Forelimb muscle (tissue), 1 donor: Measurements from ENCODE around the gene RASIP1. TPM values are rescaled to one million over a fixed set of nuclear protein-coding genes. Genes with fewer than 3 reads are reported as not detected.
A peak's percentile ranks its signal among the peaks of the same experiment; 100 is the strongest.

Experiments
- DNase-seq: peaks from one replicate; pipeline ENCODE4 v3.0.0-alpha.2; 2013; ENCODE audit warnings: low read depth
- polyA plus RNA-seq: library from polyadenylated mRNA; unstranded; fragments of 120-200 nt; gene quantifications from one replicate; pipeline ENCODE4 v1.2.1, GENCODE V29; 2013; ENCODE audit not compliant: insufficient read length

The RASIP1 gene
- polyA plus RNA-seq, 1 donor, result 25.9 TPM

DNA sequence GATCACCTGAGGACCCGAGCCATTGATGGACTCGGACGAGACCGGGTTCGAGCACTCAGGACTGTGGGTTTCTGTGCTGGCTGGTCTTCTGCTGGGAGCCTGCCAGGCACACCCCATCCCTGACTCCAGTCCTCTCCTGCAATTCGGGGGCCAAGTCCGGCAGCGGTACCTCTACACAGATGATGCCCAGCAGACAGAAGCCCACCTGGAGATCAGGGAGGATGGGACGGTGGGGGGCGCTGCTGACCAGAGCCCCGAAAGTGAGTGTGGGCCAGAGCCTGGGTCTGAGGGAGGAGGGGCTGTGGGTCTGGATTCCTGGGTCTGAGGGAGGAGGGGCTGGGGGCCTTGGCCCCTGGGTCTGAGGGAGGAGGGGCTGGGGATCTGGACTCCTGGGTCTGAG, 15.8 kb upstream of the RASIP1 start:
- no peak for DNase-seq

DNA sequence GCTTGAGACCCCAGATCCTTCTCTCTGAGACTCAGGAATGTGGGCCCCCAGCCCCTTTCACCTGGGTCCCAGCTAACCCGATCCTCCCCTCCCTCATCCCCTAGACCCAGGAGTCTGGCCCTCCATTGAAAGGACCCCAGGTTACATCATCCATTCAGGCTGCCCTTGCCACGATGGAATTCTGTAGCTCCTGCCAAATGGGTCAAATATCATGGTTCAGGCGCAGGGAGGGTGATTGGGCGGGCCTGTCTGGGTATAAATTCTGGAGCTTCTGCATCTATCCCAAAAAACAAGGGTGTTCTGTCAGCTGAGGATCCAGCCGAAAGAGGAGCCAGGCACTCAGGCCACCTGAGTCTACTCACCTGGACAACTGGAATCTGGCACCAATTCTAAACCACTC, 15.4 kb upstream of the RASIP1 start:
- DNase-seq, result no peak

DNA sequence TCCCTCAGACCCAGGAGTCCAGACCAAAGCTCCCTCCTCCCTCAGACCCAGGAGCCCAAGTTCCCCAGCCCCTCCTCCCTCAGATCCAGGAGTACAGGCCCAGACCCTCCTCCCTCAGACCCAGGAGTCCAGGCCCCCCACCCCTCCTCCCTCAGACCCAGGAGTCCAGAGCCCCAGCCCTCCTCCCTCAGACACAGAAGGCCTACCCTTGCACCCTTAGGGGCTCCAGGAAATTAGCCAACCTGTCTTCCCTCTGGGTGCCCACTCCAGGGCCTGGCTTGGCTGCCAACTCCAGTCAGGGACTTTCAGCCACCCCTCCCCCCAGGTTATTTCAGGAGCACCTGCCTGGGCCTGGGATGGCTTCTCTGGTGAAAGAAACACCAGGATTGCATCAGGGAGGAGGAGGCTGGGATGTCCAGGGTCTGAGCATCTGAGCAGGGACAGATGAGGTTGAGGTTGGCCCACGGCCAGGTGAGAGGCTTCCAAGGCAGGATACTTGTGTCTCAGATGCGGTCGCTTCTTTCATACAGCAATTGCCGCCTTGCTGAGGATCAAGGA, 14.8 kb upstream of the RASIP1 start, which contains the start of gene FGF21:
Gene FGF21, plus strand, starts transcription at position 441 of the 558 bp plus-strand sequence. CDS start 713 bp downstream, outside the sequence.
- no peak for DNase-seq

DNA sequence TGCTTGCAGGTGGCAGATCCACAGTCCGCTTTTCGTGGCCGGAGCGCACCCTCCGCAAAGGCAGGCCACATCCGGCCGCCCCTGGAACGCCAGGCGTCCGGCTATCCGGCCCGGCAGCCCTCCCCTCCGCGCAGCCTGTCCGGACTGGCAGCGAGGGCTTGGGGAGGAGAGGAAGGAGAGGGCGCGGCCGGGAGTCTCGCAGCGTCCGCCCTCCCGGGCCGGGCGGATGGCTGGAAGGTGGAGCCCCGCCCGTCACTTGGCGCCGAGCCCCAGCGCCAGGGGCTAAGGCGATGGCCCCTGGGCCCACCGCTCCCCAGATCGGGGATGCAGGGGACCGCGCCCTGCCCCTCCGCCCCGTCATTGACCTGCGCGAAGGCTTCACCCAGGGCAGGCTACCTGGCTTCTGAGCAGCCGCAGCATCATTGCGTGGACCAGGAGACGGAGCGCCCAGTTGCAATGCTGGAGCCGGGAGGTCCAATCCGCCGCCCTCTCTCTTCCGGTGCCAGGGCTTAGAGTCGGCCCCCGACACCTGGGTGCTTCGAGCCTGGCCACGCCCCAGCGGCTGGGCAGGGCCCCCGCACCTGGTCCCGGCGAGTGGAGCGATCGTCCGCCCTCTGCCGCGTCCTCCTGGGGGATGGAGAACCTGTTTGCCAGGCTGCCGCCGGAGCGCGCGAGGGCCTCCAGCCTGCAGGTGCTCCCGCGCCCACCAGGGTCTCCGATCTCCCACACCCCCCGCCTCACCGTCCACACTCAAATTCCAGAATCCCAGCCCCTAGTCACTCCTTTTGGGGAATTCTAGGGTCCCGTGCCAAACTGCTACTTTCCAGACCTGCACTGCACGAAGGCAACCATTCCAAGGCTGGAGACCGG, 12.3 kb upstream of the RASIP1 start, which contains the start of gene FUT1:
Gene FUT1, minus strand, starts transcription at position 146 of the 870 bp plus-strand sequence. CDS start 1,360 bp downstream, outside the sequence.
- DNase-seq, result no peak

DNA sequence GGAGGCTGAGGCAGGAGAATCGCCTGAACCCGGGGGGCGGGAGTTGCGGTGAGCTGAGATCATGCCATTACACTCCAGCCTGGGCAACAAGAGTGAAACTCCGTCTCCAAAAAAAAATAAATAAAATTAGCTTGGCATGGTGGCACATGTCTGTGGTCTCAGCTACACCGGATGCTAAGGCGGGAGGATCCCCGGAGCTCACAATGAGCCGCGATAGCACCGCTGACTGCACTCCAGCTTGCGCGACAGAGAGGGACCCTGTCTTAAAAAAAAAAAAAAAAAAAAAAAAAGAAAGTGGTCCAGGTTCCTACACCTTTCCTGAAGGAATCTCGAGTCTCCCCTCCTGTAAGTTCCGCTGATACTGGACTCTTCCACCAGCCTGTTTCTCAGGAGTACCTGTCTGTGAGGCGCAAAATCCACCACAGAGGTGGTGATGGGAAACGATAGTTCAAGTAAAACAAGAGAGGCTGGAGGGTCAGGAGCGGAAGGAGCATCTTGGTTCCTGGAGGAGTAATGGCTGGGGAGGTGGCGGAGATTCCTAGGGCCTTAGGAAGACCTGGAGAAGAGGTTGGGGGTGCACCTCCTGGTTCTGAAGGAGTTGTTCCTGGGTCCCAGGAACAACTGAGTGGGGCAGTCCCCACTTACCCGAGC, 11.6 kb upstream of the RASIP1 start:
- no peak for DNase-seq

DNA sequence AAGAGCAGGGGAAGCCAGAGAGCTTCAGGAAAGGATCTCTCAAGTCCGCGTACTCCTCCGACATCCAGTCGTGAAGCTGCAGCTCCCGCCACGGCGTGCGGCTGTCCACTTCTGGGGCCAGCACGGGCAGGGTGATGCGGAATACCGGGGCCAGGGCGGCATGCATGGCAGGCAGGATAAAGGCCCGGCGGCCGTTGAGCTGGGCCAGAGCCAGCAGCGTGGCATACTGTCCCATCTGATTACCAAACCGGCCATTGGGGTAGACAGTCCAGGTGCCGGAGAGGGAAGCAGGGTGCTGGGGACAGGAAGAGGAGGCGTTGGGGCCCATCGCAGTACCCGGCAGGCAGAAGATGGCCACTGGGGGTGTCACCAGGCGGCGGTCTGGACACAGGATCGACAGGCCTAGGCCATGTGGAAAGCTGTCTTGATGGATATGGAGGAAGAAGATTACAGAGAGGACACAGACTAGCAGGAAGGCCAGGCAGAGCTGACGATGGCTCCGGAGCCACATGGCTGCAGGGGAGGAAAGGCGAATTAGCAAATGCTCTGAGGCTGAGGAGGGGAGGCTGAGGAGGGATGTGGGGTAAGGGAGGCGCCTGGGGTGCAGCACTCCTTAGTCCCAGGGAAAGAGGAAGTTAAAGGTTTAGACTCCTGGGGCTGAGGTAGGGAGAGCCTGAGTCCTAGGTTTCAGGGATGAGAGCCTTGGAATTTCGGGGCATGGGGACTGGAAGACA, 10.5 kb upstream of the RASIP1 start:
- no peak for DNase-seq

DNA sequence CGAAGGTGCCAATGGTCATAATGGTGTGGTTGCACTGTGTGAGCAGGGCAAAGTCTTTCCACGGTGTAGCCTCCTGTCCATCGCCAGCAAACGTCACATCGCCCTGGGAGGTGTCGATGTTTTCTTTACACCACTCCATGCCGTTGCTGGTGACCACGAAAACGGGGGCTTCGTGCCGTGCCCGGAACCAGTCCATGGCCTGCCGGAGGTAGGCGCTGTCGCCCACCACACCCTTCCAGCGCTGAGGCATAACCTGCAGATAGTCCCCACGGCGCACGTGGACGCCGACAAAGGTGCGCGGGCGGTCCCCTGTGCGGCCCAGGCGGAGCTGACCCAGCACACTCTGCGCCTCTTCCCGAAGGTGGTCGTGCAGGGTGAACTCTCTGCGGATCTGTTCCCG, 9.9 kb upstream of the RASIP1 start:
- DNase-seq, result no peak

DNA sequence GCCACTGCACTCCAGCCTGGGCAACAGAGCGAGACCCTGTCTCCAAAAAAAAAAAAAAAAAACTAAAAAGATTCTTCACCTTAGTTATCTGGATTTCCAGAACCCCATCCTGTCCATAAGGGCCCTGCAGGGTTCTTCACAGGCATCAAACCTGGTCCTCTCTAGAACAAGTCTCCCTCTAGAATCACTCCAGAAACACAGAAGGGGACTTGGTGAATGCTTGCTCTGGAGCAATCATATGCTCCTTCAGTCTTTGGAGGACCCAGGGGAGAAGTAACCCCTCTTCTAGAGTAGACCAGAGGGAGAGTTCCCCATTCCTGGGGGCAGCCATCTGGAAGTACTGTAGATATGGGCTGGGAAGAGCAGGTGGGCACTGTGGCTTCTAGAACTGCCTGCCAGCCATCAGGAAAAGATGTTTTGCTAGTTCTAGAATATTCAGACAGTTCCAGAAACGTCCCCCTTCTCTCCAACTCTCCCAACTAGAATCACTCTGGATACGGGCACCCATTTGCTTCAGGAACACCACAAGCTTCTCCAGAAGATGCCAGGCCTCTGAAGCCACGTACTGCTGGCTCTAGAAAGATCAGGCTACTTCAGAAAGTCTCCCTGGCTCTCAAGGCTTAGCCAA, 9.3 kb upstream of the RASIP1 start:
- no peak for DNase-seq

DNA sequence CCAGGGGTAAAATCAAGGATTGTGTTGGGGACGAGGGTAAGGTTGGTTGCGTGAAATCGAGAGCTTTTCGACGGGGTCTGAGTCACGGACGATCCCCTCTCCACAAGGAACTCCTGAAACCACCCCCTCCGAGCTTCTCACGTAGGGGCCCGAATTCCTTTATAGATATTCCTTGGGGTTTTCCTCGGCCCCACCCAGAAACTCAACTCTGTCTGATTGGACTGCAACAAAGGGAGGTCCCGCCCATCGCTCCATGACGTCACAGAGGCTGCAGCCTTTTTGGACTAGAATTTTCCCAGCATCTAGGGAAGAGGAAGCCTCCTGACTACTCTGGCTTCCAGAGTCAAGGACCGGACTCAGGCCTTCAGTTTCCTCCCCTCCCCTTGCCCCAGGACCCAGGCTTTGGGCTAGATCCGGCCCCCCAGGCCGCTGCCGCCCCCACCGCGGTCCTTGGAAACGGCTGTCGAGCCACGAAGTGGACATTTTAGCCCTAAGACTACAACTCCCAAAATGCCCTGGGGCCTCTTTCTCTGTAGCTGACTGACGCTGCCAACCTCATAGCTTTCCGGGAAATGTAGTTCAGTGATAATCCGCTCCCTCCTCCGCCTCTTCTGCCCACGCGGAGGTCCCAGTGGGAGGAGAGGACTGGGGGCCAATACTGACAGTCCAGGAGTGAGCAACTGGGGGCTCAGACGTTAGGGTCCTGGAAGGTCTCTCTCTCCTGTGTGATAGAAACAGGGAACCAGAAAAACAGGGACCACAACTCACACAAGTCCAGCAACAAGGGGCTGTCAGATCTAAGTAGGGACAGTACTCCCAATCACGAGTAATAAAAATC, 6.5 kb upstream of the RASIP1 start, which contains the start of gene IZUMO1:
Gene IZUMO1, minus strand, starts transcription at position 172 of the 838 bp plus-strand sequence. CDS start 1,050 bp downstream, outside the sequence.
- DNase-seq, result peak; percentile 43

DNA sequence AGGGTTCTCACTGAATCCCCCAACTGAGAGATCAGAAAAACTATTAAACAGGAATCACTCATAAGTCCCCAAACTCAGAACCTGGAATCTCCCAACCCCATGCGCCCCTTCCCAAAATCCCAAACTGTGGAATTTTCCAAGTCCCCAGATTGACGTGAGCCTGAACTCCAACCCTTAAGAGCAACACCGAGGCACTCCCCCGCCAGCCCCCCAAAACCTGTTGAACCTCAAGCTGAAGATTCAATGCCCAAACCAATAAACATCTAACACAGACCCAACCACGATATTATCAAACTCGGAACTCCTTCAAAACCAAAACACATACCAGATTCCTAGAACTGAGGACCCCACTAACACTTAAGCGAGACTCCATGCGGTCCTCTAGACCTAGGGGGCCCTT, 5.7 kb upstream of the RASIP1 start:
- no peak for DNase-seq

DNA sequence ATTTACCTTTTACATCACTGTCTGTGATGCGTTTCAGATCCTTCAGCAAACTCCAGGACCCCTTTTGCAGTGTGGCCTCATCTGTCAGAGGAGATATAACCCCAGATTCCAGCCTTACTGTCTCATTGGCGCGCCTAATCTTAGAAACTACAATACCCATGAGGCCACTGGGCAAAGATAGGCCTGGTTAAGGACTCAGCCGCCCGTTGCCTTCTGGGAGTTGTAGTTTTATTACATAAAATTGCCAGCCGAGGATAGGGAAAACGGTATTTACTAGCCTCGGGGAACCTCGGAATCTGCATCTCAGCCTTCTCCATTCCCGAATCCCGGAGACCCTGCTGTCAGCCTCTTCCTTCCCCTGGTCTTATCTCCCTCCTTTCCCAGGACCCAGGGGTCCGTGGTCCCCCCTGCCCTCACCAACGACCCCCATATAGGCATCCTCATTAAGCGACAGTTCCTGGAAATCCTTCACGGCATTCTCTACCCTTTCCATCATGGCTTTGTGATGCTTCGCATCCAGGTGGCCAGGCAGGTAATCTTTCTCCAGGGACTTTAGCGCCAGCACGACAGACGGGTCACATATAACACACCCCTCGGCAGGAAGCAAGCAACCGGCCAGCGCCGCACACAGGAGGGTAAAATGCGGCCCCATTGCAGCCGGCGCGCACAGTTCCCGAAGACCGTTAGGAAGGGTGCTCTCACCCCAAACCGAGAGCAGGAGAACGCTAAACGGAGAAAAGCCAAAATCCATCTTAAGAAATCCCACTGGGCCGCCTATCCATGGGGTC, 5.0 kb upstream of the RASIP1 start:
- DNase-seq, result no peak

DNA sequence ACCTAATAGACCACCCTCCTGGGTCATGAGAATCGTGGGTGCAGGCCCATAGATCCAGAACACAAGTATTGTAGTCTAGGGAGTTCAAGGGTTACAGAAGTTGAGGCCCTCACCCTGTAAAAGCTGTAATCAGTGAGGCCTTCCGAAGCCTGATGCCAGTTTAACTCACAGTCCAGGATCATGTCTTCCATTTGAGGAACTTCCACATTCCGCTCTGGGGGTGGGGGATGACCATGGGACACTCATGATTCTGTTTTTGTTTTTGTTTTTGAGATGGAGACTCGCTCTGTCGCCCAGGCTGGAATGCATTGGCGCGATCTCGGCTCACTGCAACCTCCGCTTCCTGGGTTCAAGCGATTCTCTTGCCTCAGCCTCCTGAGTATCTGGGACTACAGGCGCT, 1.7 kb upstream of the RASIP1 start:
- no peak for DNase-seq

DNA sequence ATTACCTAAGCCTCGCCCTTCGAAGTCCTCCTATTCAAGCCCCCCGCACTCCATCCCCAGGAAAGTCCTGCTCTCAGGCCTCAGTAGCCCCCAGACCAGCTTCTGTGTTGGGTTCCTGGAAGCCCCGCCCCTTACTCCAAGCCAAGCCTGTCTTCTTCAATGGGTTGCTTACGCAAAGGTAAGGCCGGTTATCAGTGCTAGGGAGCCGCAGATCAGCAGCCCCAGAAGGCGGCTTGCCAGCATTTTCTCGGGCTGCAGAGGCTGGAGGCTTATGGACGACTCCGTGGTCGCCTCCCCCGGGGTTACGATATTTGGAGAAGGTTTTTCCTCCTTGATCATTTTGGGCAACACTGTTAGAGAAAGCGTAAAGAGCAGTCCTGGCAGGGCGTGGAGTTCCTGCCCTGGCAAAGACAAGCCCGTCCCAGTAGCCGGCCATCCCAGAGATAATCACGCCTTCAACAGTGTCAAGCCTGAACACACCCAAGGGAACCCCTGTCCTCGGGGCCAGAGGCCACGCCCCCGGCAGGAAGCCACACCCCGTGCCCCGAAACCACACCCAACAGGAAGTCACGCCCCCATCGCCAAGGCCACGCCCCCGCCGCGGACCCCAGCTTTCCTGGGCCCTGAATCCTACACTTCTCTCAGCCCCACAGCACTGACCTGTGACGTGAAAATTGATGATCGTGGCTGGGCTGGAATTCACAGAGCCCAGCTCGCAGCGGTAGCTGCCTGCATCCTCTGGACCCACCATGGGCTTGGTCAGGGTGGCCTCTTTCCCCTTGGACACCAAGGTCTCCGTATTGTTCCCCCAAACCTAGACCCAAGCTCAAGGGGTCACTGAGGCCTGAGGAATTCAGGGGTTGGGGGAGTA, 954 bp upstream of the RASIP1 start:
- DNase-seq, result no peak

DNA sequence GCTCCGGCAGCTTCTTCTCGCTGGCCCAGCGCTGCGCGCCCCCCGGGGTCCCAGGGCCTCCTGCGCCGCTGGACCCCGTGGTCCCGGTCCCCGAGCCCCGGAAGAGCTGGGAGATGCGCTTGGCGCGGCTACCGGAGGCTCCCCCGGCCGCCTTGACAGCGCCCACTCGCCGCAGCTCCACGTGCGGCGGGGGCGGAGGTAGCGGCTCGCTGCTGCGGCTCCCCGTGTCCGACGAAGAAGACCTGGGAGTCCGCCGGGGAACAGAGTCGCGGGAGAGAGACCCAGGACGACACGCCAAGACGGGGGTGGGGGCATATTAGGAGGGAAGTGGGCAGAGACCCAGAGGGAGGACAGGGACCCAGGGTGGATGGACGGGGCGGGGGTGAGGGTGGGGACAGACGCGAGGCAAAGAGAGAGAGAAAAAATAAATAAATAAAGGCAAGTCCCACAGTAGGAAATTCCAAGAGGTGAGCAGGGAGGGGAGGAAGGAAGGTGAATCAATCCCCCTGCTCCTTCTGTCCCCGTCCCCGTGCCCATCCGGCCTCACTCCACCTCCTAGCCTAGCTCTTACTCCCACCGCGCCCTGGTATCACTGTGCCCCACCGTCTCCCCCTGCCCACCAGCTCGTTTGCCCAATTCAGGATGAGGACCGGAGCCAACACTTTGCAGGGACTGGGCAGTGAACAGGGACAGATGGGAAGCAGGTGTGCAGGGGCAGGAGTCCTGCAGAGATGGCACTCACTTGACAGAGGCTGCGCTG, 826 bp downstream of the RASIP1 start:
- DNase-seq, result no peak

DNA sequence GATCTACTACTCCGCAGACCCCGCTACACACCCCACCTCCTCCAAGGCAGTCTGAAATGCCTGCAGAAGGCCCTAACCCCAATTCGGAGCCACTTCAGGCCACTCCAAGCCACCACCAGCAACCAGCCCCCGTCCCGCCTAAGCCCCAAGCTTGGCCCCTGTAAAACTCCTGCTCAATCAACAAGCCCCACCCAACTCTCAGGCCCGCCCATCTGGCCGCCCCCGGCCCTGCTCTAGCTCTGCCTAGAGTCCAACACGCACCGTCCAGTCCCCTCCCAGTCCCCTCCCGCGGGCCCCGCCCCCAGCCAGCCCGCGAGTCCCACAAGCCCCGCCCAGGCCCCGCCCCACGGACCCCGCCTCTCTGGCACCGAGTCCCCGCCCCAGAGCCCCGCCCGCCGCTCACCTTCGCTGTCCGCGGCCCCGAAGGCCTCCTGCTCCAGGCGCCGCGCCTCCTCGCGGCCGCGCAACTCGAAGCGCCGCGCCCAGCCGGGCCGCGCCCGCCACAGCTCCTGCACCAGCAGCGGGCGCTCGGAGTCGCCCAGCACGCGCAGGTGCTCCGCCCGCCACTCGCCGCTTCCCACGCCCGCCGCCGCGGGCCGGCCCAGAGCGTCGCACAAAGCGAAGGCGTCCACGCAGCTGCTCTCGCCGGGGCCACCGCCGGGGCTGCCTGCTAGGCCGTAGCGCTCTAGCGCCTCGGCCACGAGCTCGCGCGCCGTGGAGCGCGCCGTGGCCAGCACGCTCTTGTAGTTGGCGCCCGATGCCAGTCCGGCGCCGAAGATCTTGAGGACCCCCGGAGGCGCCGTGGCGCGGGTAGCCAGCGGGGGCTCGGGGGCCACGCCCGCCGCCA, 1.6 kb downstream of the RASIP1 start:
- DNase-seq, result no peak

DNA sequence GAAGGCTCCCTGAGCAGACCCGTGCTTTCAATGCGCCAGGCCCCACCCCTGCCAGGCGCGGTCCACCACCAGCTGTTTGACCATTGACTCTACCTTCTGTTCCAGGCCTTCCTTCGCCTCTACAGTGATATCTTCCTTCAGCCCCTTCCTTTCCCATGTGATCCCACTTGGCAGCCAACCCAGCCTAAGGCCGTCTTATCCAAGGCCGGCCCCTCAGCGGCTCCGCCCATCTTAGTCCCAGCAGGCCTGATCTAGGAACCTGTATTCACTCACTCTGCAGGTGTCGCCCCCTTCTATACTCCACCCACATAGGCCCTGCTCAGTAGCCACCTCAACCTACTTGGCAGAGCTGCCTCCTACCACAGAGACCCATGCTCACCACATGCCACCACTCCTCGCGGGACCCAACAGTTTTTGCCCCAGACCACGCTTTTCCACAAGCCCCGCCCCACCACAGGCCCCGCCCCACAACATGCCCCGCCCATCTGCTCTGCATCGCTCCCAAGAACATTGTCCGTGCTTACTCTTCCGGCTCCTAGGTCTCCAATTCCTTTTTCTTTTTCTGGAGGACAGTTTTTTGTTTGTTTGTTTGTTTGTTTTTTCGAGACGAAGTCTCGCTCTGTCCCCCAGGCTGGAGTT, 2.9 kb downstream of the RASIP1 start:
- DNase-seq, result no peak
